Right lobe of liver (tissue), 4 donors: ENCODE results near the gene RRP8.

ENCODE experiments used
- POLR2A ChIP-seq: fragments of 450-650 bp; IDR thresholded peaks from one replicate; pipeline ENCODE4 v1.6.1; 2017; ENCODE audit warnings: antibody characterized with exemption, mild to moderate bottlenecking
- TF ChIP-seq, protein P1 (sequence below), 4 donors: fragments of 200-600 bp in 3 of 4; fragments of 450-650 bp in 1 of 4; IDR thresholded peaks; one replicate each; pipeline versions ENCODE4 v1.5.1 to v1.8.0; 2016 to 2022; ENCODE audit warnings: antibody characterized with exemption in 4 of 4, mild to moderate bottlenecking in 2 of 4
- donor health status: DM: no; HTN: no; CAD: no.
- donor health status: DM: no; HTN: no; CAD: no.
- donor health status: DM: no; HTN: yes; CAD: no.

GRCh38 chr11:6617315-6617781 is 13.9 kb upstream of the RRP8 start:
- TF ChIP-seq, protein P1, sequence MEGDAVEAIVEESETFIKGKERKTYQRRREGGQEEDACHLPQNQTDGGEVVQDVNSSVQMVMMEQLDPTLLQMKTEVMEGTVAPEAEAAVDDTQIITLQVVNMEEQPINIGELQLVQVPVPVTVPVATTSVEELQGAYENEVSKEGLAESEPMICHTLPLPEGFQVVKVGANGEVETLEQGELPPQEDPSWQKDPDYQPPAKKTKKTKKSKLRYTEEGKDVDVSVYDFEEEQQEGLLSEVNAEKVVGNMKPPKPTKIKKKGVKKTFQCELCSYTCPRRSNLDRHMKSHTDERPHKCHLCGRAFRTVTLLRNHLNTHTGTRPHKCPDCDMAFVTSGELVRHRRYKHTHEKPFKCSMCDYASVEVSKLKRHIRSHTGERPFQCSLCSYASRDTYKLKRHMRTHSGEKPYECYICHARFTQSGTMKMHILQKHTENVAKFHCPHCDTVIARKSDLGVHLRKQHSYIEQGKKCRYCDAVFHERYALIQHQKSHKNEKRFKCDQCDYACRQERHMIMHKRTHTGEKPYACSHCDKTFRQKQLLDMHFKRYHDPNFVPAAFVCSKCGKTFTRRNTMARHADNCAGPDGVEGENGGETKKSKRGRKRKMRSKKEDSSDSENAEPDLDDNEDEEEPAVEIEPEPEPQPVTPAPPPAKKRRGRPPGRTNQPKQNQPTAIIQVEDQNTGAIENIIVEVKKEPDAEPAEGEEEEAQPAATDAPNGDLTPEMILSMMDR (IDR thresholded peaks at IDR 0.05) = no peak
- TF ChIP-seq POLR2A = no peak
